Transverse colon (tissue), 3 donors: Measurements from ENCODE around the gene SNED1.

Experiments used
- POLR2A ChIP-seq: fragments of 450-650 bp; IDR thresholded peaks from one replicate; pipeline ENCODE4 v1.6.1; 2016; ENCODE audit warnings: antibody characterized with exemption, mild to moderate bottlenecking, moderate library complexity
- TF ChIP-seq, protein P1 (sequence below), 5 experiments: fragments of 200-600 bp in 3 of 5; fragments of 450-650 bp in 2 of 5; sonication (generic) in 3 of 5; IDR thresholded peaks; 1 replicate in 2 of 5; 2 replicates in 3 of 5; pipeline ENCODE4 v1.5.1; 2016 to 2017; ENCODE audit warnings: antibody characterized with exemption in 5 of 5, inconsistent platforms in 3 of 5, mild to moderate bottlenecking in 2 of 5, moderate library complexity in 1 of 5

- TF ChIP-seq POLR2A: no peak
- TF ChIP-seq, protein P1, sequence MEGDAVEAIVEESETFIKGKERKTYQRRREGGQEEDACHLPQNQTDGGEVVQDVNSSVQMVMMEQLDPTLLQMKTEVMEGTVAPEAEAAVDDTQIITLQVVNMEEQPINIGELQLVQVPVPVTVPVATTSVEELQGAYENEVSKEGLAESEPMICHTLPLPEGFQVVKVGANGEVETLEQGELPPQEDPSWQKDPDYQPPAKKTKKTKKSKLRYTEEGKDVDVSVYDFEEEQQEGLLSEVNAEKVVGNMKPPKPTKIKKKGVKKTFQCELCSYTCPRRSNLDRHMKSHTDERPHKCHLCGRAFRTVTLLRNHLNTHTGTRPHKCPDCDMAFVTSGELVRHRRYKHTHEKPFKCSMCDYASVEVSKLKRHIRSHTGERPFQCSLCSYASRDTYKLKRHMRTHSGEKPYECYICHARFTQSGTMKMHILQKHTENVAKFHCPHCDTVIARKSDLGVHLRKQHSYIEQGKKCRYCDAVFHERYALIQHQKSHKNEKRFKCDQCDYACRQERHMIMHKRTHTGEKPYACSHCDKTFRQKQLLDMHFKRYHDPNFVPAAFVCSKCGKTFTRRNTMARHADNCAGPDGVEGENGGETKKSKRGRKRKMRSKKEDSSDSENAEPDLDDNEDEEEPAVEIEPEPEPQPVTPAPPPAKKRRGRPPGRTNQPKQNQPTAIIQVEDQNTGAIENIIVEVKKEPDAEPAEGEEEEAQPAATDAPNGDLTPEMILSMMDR (IDR thresholded peaks at IDR 0.05): no peak
Observed at GRCh38 chr2:241009601-241010530, 11.4 kb downstream of the SNED1 start.
